Gastroesophageal sphincter (tissue), 3 donors: Measurements from ENCODE around the gene STIMATE.

Experiments used
- CTCF ChIP-seq, 4 experiments: fragments of 200-600 bp in 2 of 4; fragments of 450-650 bp in 2 of 4; sonication (generic) in 1 of 4; IDR thresholded peaks; one replicate each; pipeline ENCODE4 v1.5.1; 2017 to 2019; ENCODE audit warnings: antibody characterized with exemption in 4 of 4, mild to moderate bottlenecking in 2 of 4, moderate library complexity in 2 of 4
- EP300 ChIP-seq: sonication (generic); formaldehyde crosslinking; IDR thresholded peaks from one replicate; pipeline ENCODE4 v1.6.1; 2017; ENCODE audit warnings: antibody characterized with exemption, mild to moderate bottlenecking
- POLR2A ChIP-seq, 2 donors: fragments of 450-650 bp; IDR thresholded peaks; one replicate each; pipeline ENCODE4 v1.6.1; 2017; ENCODE audit warnings: antibody characterized with exemption in 2 of 2, mild to moderate bottlenecking in 2 of 2, moderate library complexity in 1 of 2
- POLR2AphosphoS5 ChIP-seq: sonication (generic); formaldehyde crosslinking; IDR thresholded peaks from one replicate; pipeline ENCODE4 v1.6.1; 2017; ENCODE audit warnings: antibody characterized with exemption

GRCh38 chr3:52848617-52849016, 48.7 kb downstream of the STIMATE start:
- no peak for TF ChIP-seq EP300
- TF ChIP-seq CTCF (IDR thresholded peaks at IDR 0.05) = no peak
- no peak for TF ChIP-seq POLR2A (IDR thresholded peaks at IDR 0.05)
- TF ChIP-seq POLR2AphosphoS5 = no peak
